ENCODE measurements around the gene ZC3H4.

GRCh38 chr19:47109541-47110375 lies 3.8 kb downstream of the ZC3H4 start:
- TF ChIP-seq, protein P1, sequence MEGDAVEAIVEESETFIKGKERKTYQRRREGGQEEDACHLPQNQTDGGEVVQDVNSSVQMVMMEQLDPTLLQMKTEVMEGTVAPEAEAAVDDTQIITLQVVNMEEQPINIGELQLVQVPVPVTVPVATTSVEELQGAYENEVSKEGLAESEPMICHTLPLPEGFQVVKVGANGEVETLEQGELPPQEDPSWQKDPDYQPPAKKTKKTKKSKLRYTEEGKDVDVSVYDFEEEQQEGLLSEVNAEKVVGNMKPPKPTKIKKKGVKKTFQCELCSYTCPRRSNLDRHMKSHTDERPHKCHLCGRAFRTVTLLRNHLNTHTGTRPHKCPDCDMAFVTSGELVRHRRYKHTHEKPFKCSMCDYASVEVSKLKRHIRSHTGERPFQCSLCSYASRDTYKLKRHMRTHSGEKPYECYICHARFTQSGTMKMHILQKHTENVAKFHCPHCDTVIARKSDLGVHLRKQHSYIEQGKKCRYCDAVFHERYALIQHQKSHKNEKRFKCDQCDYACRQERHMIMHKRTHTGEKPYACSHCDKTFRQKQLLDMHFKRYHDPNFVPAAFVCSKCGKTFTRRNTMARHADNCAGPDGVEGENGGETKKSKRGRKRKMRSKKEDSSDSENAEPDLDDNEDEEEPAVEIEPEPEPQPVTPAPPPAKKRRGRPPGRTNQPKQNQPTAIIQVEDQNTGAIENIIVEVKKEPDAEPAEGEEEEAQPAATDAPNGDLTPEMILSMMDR (IDR thresholded peaks at IDR 0.05), result no peak
- TF ChIP-seq POLR2A (IDR thresholded peaks at IDR 0.05), result peak in 1 of 2 donors; percentile 43

All from thyroid gland (tissue), 4 donors.